Measurements from ENCODE around the gene NTN5. TPM values are rescaled to one million over a fixed set of nuclear protein-coding genes. Genes with fewer than 3 reads are reported as not detected.

The NTN5 gene
- total RNA-seq, 1 experiment from 2014 or later, result 0.55 TPM

- Histone ChIP-seq H2BK120ac (ENCODE audit: low read depth, low read length, poor library complexity, severe bottlenecking) (no peak overlapping the region), H2BK5ac (ENCODE audit: insufficient read length, low read length) (no peak overlapping the region)
- no peak for DNase-seq
These were observed 21.2 kb downstream of the NTN5 start for GRCh38 chr19:48651683-48652048.

More at GRCh38 chr19:48651683-48652048, 21.2 kb downstream of the NTN5 start:
- Histone ChIP-seq H3K4me2 (ENCODE audit: insufficient read depth, insufficient read length, low read length) (no peak overlapping the region), H3K23ac (ENCODE audit: insufficient read length, low read depth, low read length) (no peak overlapping the region), H2BK15ac (ENCODE audit: low read depth, low read length) (no peak overlapping the region), H3T11ph (ENCODE audit: low read length) (no peak overlapping the region), H3K4ac (ENCODE audit: low read depth, low read length) (no peak overlapping the region), H3K9me3 (ENCODE audit: control insufficient read depth, low read depth, low read length) (no peaks in the 10 kb centered on the region), H3K14ac (ENCODE audit: insufficient read depth, low read length) (no peak overlapping the region), H3K27ac (ENCODE audit: insufficient read length, low read depth, low read length) (no peak overlapping the region), H3K9ac (ENCODE audit: extremely low read depth, insufficient read length, low read length) (no peak overlapping the region), H4K20me1 (ENCODE audit: control insufficient read depth, insufficient read depth, insufficient read length) (no peaks in the 10 kb centered on the region), H3K23me2 (ENCODE audit: insufficient read length, low read depth, low read length, poor library complexity, severe bottlenecking) (no peaks in the 10 kb centered on the region), H3K79me2 (ENCODE audit: insufficient read depth, low read length) (no peaks in the 10 kb centered on the region), H3K27me3 (ENCODE audit: insufficient read depth, low read length) (no peaks in the 10 kb centered on the region), H3K56ac (ENCODE audit: insufficient read length, low read depth, low read length) (no peak overlapping the region), H2AK5ac (ENCODE audit: insufficient read length, low read length) (no peak overlapping the region), H4K5ac (ENCODE audit: insufficient read length, low read depth, low read length) (no peak overlapping the region), H2BK12ac (ENCODE audit: insufficient read length, low read depth, low read length) (no peak overlapping the region), H3K79me1 (ENCODE audit: insufficient read depth, low read depth, low read length, poor library complexity, severe bottlenecking) (no peaks in the 10 kb centered on the region), H4K91ac (ENCODE audit: insufficient read length, low read depth, low read length) (no peak overlapping the region), H2AFZ (ENCODE audit: low read length) (no peak overlapping the region), H3K18ac (ENCODE audit: insufficient read length, low read depth, low read length) (no peak overlapping the region), H2BK20ac (ENCODE audit: low read depth, low read length, poor library complexity, severe bottlenecking) (no peak overlapping the region), H4K8ac (replicated peaks; ENCODE audit: insufficient read length, low read depth, low read length) (no peak overlapping the region), H3K4me1 (ENCODE audit: insufficient read depth, low read length) (no peaks in the 10 kb centered on the region)
- Mint-ChIP-seq H3K27me3 (ENCODE audit: low read depth) (peaks cover 5% of the 10 kb centered on the region), H3K9me3 (peaks cover 0 to 4% of the 10 kb centered on the region in 2 experiments; a peak in 2 of 5 replicates), H3K4me3 (no peak overlapping the region), H3K36me3 (ENCODE audit: insufficient read depth in 1 of 3, low read depth in 3 of 3) (peaks cover 0 to 5% (median 0%) of the 10 kb centered on the region in 3 experiments; a peak in 2 of 7 replicates), H3K4me1 (peaks cover 15 to 17% of the 10 kb centered on the region in 2 experiments), H3K27ac (no peak overlapping the region)
- WGBS (ENCODE audit: extremely low coverage, insufficient read length, low lambda C conversion rate), result no CpG with 5 or more reads among the region's 5 CpGs
- TF ChIP-seq CTCF (conservative IDR thresholded peaks at IDR 0.05), result no peak
